Panc1 (cell line): Measurements from ENCODE around the gene CLEC2B. TPM values are rescaled to one million over a fixed set of nuclear protein-coding genes. Genes with fewer than 3 reads are reported as not detected.

Source experiments
- ATAC-seq: fragments of 200-7000 bp; cut with Tn5 transposase; 2 replicates; pipeline ENCODE4 v1.9.1; 2020; ENCODE audit warnings: mild to moderate bottlenecking, moderate library complexity
- BruUV-seq: library from RNA; stranded (reverse); fragments of 400-500 nt; replicated peaks from 2 replicates; lab custom pipeline; 2021; lab: Mats Ljungman, UMichigan
- CTCF ChIA-PET: fragments of 300-600 bp; sonication (Branson Sonifier 250); formaldehyde crosslinking; loops from one replicate; lab custom pipeline; 2022; ENCODE audit warnings: antibody characterized with exemption; lab: Charles Lee
- POLR2A ChIA-PET: fragments of 300-600 bp; sonication (Branson Sonifier 250); formaldehyde crosslinking; loops from one replicate; lab custom pipeline; 2022; ENCODE audit warnings: antibody characterized with exemption; lab: Charles Lee
- DNase-seq: peaks from one replicate; pipeline ENCODE4 v3.0.0-alpha.2; 2010; ENCODE audit warnings: low read depth, low spot score
- H3K27ac ChIP-seq: 2 replicates; pipeline ENCODE4 v1.5.1; 2011; ENCODE audit warnings: mild to moderate bottlenecking, low read length, inconsistent platforms
- H3K27me3 ChIP-seq: fragments of 200-500 bp; sonication (Bioruptor generic); 2 replicates; pipeline ENCODE4 v1.6.0; 2014; ENCODE audit warnings: low read length, inconsistent platforms; ENCODE audit not compliant: control insufficient read depth, insufficient read depth
- H3K36me3 ChIP-seq: fragments of 200-500 bp; sonication (Bioruptor generic); 2 replicates; pipeline ENCODE4 v1.5.1; 2014; ENCODE audit warnings: inconsistent platforms, mild to moderate bottlenecking, low read length, moderate library complexity; ENCODE audit not compliant: control insufficient read depth, insufficient read depth
- H3K4me1 ChIP-seq: 2 replicates; pipeline ENCODE4 v1.5.1; 2011; ENCODE audit warnings: inconsistent platforms, mild to moderate bottlenecking, low read length, moderate library complexity; ENCODE audit not compliant: control insufficient read depth, insufficient read depth
- H3K4me3 ChIP-seq, 2 experiments: 2 replicates each; pipeline ENCODE4 v1.5.1; 2011 to 2012; ENCODE audit warnings: low read depth in 2 of 2, low read length in 2 of 2, mild to moderate bottlenecking in 2 of 2, inconsistent platforms in 1 of 2, moderate library complexity in 1 of 2
- H3K9me3 ChIP-seq: fragments of 200-500 bp; sonication (Bioruptor generic); 2 replicates; pipeline ENCODE4 v1.5.1; 2014; ENCODE audit warnings: low read depth, mild to moderate bottlenecking, inconsistent platforms, low read length, moderate library complexity; ENCODE audit not compliant: control insufficient read depth, insufficient read depth
- POLR2AphosphoS5 ChIP-seq: IDR thresholded peaks from 2 replicates; pipeline ENCODE4 v1.6.1; 2012; ENCODE audit warnings: mild to moderate bottlenecking, low read depth, low read length, moderate library complexity
- SIN3A ChIP-seq: IDR thresholded peaks from 2 replicates; pipeline ENCODE4 v1.6.1; 2012; ENCODE audit warnings: low read depth, mild to moderate bottlenecking, low read length, moderate library complexity, borderline replicate concordance; ENCODE audit not compliant: insufficient read depth
- TCF7L2 ChIP-seq: IDR thresholded peaks from 2 replicates; pipeline ENCODE4 v1.6.1; 2011; ENCODE audit warnings: mild to moderate bottlenecking, low read depth, low read length, inconsistent platforms
- in situ Hi-C: cut with HindIII; loops from 2 replicates; pipeline ENCODE4 v1.10.0; 2016; ENCODE audit warnings: low sequenced_read_pairs, low pct_unique_long_range_greater_than_20kb
- intact Hi-C: fragments of 100-400 bp; cut with micrococcal nuclease; formaldehyde crosslinking; loops from one replicate; pipeline ENCODE4 v1.10.0; 2022; ENCODE audit not compliant: unreplicated experiment
- total RNA-seq: library from RNA; stranded (reverse); gene quantifications from one replicate; pipeline ENCODE4 v1.2.1, GENCODE V29; 2021; ENCODE audit not compliant: unreplicated experiment
- TF ChIP-seq, protein P1 (sequence below), 2 experiments: IDR thresholded peaks; 2 replicates each; pipeline ENCODE4 v1.6.1; 2011 to 2012; ENCODE audit warnings: low read depth in 2 of 2, control low read depth in 1 of 2, low read length in 1 of 2, mild to moderate bottlenecking in 1 of 2, moderate library complexity in 1 of 2; ENCODE audit not compliant: insufficient read depth in 1 of 2
- TF ChIP-seq, protein P2 (sequence below): fragments of 450-650 bp; IDR thresholded peaks from 2 replicates; pipeline ENCODE4 v1.5.1; 2017; ENCODE audit warnings: mild to moderate bottlenecking

The CLEC2B gene
- total RNA-seq, 1 experiment from 2014 or later: 2.4 TPM

DNA sequence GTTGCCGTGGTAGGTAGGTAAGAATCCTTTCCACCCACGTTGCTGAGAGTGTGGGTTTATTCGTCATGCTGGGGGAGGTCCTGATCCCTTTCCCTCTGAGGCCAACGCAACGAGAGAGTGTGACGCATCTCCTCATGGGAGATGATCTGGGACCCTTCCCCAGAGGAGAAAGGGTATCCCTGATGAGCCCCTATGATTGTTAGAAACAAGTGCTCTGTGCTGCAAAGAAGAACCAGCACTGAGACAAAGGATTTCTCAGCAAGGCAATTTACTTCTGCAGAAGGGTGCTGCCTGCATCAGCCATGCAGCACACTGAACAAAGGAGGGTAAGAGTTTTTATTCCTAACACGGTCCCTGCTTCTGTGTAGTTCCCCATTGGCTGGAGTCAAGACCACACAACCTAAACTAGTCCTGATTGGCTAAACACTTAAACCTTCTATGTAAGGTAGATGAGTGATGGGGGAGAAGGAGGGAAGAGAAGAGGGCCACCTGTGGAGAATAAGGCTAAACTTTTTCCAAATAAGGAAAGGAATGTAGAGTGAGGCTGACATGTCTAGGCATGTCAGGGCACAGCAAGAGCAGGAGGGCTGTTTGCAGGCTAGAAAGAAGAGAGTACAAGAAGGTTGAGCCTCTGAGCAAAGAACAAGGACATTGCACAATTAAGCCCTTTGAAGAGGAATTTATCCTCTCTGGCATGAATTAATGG lies 41.7 kb upstream of the CLEC2B start:
- no peak overlapping the region for H3K27ac ChIP-seq
- in situ Hi-C loops (no loop called here), intact Hi-C loops (no loop called here)
- H3K4me3 ChIP-seq: no peak overlapping the region
- no peak for DNase-seq
- CTCF ChIA-PET: no interaction called here
- H3K27me3 ChIP-seq: no peaks in the 10 kb centered on the region
- no peak for ATAC-seq
- TF ChIP-seq POLR2AphosphoS5 (no peak), TCF7L2 (no peak), SIN3A (no peak)
- TF ChIP-seq, protein P1, sequence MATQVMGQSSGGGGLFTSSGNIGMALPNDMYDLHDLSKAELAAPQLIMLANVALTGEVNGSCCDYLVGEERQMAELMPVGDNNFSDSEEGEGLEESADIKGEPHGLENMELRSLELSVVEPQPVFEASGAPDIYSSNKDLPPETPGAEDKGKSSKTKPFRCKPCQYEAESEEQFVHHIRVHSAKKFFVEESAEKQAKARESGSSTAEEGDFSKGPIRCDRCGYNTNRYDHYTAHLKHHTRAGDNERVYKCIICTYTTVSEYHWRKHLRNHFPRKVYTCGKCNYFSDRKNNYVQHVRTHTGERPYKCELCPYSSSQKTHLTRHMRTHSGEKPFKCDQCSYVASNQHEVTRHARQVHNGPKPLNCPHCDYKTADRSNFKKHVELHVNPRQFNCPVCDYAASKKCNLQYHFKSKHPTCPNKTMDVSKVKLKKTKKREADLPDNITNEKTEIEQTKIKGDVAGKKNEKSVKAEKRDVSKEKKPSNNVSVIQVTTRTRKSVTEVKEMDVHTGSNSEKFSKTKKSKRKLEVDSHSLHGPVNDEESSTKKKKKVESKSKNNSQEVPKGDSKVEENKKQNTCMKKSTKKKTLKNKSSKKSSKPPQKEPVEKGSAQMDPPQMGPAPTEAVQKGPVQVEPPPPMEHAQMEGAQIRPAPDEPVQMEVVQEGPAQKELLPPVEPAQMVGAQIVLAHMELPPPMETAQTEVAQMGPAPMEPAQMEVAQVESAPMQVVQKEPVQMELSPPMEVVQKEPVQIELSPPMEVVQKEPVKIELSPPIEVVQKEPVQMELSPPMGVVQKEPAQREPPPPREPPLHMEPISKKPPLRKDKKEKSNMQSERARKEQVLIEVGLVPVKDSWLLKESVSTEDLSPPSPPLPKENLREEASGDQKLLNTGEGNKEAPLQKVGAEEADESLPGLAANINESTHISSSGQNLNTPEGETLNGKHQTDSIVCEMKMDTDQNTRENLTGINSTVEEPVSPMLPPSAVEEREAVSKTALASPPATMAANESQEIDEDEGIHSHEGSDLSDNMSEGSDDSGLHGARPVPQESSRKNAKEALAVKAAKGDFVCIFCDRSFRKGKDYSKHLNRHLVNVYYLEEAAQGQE (IDR thresholded peaks at IDR 0.05; ENCODE audit: insufficient read depth in 1 of 2, low read depth in 2 of 2, low read length in 1 of 2): no peak
- TF ChIP-seq, protein P2, sequence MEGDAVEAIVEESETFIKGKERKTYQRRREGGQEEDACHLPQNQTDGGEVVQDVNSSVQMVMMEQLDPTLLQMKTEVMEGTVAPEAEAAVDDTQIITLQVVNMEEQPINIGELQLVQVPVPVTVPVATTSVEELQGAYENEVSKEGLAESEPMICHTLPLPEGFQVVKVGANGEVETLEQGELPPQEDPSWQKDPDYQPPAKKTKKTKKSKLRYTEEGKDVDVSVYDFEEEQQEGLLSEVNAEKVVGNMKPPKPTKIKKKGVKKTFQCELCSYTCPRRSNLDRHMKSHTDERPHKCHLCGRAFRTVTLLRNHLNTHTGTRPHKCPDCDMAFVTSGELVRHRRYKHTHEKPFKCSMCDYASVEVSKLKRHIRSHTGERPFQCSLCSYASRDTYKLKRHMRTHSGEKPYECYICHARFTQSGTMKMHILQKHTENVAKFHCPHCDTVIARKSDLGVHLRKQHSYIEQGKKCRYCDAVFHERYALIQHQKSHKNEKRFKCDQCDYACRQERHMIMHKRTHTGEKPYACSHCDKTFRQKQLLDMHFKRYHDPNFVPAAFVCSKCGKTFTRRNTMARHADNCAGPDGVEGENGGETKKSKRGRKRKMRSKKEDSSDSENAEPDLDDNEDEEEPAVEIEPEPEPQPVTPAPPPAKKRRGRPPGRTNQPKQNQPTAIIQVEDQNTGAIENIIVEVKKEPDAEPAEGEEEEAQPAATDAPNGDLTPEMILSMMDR: no peak
- no peaks in the 10 kb centered on the region for H3K36me3 ChIP-seq
- POLR2A ChIA-PET: no interaction called here
- H3K4me1 ChIP-seq: no peaks in the 10 kb centered on the region
- no peaks in the 10 kb centered on the region; the same call in 1 of the 2 replicates for H3K9me3 ChIP-seq
- no TSS peak for BruUV-seq

GRCh38 chr12:9909724-9910123 lies 40.6 kb upstream of the CLEC2B start:
- no peak overlapping the region for H3K27ac ChIP-seq
- DNase-seq: no peak
- no peak overlapping the region for H3K4me3 ChIP-seq
- H3K36me3 ChIP-seq: no peaks in the 10 kb centered on the region
- no peaks in the 10 kb centered on the region for H3K27me3 ChIP-seq
- TF ChIP-seq SIN3A (no peak), TCF7L2 (no peak)
- intact Hi-C loops: no loop called here
- no TSS peak for BruUV-seq
- in situ Hi-C loops: no loop called here
- no peaks in the 10 kb centered on the region; the same call in 1 of the 2 replicates for H3K9me3 ChIP-seq
- ATAC-seq: no peak
- H3K4me1 ChIP-seq: no peaks in the 10 kb centered on the region
- POLR2A ChIA-PET: no interaction called here
- CTCF ChIA-PET: no interaction called here

- ChIA-PET POLR2A (no interaction called here), CTCF (no interaction called here)
- ATAC-seq (no peak), DNase-seq (no peak)
- no peaks in the 10 kb centered on the region for H3K4me1 ChIP-seq
- no peaks in the 10 kb centered on the region for H3K27me3 ChIP-seq
- no peaks in the 10 kb centered on the region for H3K36me3 ChIP-seq
- no TSS peak for BruUV-seq
- TF ChIP-seq SIN3A: no peak
- TF ChIP-seq, protein P1 (IDR thresholded peaks at IDR 0.05; ENCODE audit: insufficient read depth in 1 of 2, low read depth in 2 of 2, low read length in 1 of 2): no peak
- TF ChIP-seq POLR2AphosphoS5: no peak
- TF ChIP-seq, protein P2: no peak
- TF ChIP-seq TCF7L2: no peak
- intact Hi-C loops: no loop called here
- in situ Hi-C loops: no loop called here
- no peaks in the 10 kb centered on the region; the same call in 1 of the 2 replicates for H3K9me3 ChIP-seq
- H3K4me3 ChIP-seq: no peak overlapping the region
- H3K27ac ChIP-seq: no peak overlapping the region
Measured at GRCh38 chr12:9908350-9908749, 39.2 kb upstream of the CLEC2B start.
